Aorta (tissue), 5 donors: Measurements from ENCODE around the gene CFAP61. TPM values are rescaled to one million over a fixed set of nuclear protein-coding genes. Genes with fewer than 3 reads are reported as not detected.
A peak's percentile ranks its signal among the peaks of the same experiment; 100 is the strongest.

Experiments
- ATAC-seq: fragments of 200-7000 bp; cut with Tn5 transposase; one replicate; pipeline ENCODE4 v1.9.1; 2022; ENCODE audit warnings: moderate library complexity; ENCODE audit not compliant: low FRiP score
- DNase-seq, 2 donors: peaks; one replicate each; pipeline ENCODE4 v3.0.0-alpha.2; 2020
- H3K27ac ChIP-seq, 2 donors: one replicate each; pipeline ENCODE4 v1.5.1; 2013; ENCODE audit warnings: low read length in 2 of 2, mild to moderate bottlenecking in 2 of 2, moderate library complexity in 2 of 2, control low read depth in 1 of 2, inconsistent platforms in 1 of 2, low read depth in 1 of 2
- H3K27me3 ChIP-seq, 2 donors: one replicate each; pipeline ENCODE4 v1.6.1; 2013; ENCODE audit warnings: control low read depth in 1 of 2, low read length in 1 of 2, mild to moderate bottlenecking in 1 of 2, moderate library complexity in 1 of 2; ENCODE audit not compliant: insufficient read depth in 2 of 2, control insufficient read depth in 1 of 2
- H3K36me3 ChIP-seq, 2 donors: one replicate each; pipeline ENCODE4 v1.6.1; 2013; ENCODE audit warnings: control low read depth in 1 of 2, low read length in 1 of 2, mild to moderate bottlenecking in 1 of 2; ENCODE audit not compliant: insufficient read depth in 2 of 2, control insufficient read depth in 1 of 2
- H3K4me1 ChIP-seq, 2 donors: one replicate each; pipeline ENCODE4 v1.6.1; 2013; ENCODE audit warnings: low read length in 2 of 2, control low read depth in 1 of 2, mild to moderate bottlenecking in 1 of 2, moderate library complexity in 1 of 2; ENCODE audit not compliant: insufficient read depth in 2 of 2, control insufficient read depth in 1 of 2
- H3K4me3 ChIP-seq, 2 donors: one replicate each; pipeline ENCODE4 v1.5.1; 2013; ENCODE audit warnings: low read length in 2 of 2, control low read depth in 1 of 2, mild to moderate bottlenecking in 1 of 2
- H3K9me3 ChIP-seq: one replicate; pipeline ENCODE4 v1.6.1; 2013; ENCODE audit warnings: mild to moderate bottlenecking, low read length; ENCODE audit not compliant: control insufficient read depth
- WGBS, 2 donors: extraction: QIAGEN DNeasy Blood & Tissue Kit; methylation state at CpG; one replicate each; pipeline ENCODE4 v1.1.7; 2013; 5-methylcytosine and 5-hydroxymethylcytosine counted together
- intact Hi-C, 2 donors: fragments of 100-400 bp; cut with DNase I; formaldehyde crosslinking; loops; one replicate each; pipeline versions ENCODE4 v1.14.2 to v1.15.0; 2022
- polyA plus RNA-seq, 2 donors: library from polyadenylated mRNA; stranded (reverse); fragments of 200-250 nt; gene quantifications; one replicate each; pipeline ENCODE4 v1.2.3, GENCODE V29; 2013
- total RNA-seq, 2 donors: library from RNA; stranded (reverse); fragmentation: NEBNext Ultra II Directional; extraction: Animal tissue kit (Norgen Biotek cat#: 25700); gene quantifications; one replicate each; pipeline ENCODE4 v1.2.1, GENCODE V29; 2021
- donor health status: healthy with polysubstance abuse.
- donor health status: Bipolar disorder and iron deficiency.
- donor health status: DM: no; HTN: no; CAD: no.
- donor health status: DM: no; HTN: no; CAD: no.
- donor health status: DM: yes; HTN: yes; CAD: no.

The CFAP61 gene
- total and polyA plus RNA-seq, 4 donors, result 0.18 to 2.0 (median 0.91) TPM; not detected in 1

DNA sequence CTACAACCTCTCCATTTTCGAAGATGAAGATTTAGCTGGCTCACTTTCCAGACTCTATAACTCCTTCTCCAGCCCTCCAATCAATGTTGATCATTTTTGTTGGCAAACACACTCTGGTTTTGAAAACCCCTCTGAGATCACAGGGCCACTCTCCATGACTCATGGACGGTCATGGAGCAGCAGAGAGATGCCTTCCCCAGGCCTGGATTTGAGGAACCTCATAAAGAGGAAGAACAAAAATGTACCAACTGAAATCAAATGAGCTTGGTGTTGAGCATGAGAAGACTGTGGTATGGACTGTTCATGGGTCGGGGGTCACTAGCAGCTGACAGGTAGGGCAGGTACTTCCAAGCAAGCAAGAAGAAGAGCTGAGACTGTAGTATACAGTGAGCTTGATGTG lies 202.8 kb downstream of the CFAP61 start:
- Histone ChIP-seq H3K4me1 (no peaks in the 10 kb centered on the region), H3K27ac (no peak overlapping the region), H3K27me3 (no peaks in the 10 kb centered on the region), H3K4me3 (no peak overlapping the region), H3K9me3 (peaks cover 1% of the 10 kb centered on the region), H3K36me3 (no peaks in the 10 kb centered on the region)
- ATAC-seq (no peak), DNase-seq (peak in 1 of 2 donors; percentile 67)
- intact Hi-C loops, result loop anchor here in 1 of 2 donors (10.0 kb wide), 1 partner anchor 60 kb away; no protein-coding TSS in a partner anchor
- 58 to 60% methylated on average over 3 of the region's 3 CpGs for WGBS, 2 donors

DNA sequence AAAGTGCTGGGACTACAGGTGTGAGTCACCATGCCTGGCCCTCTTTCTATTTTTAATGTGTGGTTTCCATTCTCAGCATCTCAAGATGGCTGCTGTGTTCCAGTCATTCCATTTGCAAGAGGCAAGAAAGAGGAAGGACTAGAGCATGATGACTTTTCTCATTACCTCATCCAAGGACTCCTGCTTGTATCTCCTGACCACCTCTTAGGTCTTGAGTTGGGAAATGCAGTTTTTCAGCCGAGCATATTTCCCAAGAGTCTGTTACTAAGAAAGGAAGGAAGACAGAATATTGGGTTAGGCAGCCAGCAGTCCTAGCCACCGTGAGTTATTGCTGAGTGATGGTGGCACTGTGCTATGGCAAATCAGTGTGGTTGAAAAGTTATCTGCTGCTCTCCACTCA lies 207.2 kb downstream of the CFAP61 start:
- intact Hi-C loops, result loop anchor here in 1 of 2 donors (10.0 kb wide), 1 partner anchor 55 kb away; no protein-coding TSS in a partner anchor
- H3K27me3 ChIP-seq, result no peaks in the 10 kb centered on the region
- DNase-seq, result no peak
- no peaks in the 10 kb centered on the region for H3K4me1 ChIP-seq
- 39 to 57% methylated on average over 2 of the region's 2 CpGs for WGBS, 2 donors
- no peak overlapping the region for H3K27ac ChIP-seq
- no peak for ATAC-seq
- H3K9me3 ChIP-seq, result peaks cover 1% of the 10 kb centered on the region
- H3K4me3 ChIP-seq, result no peak overlapping the region
- H3K36me3 ChIP-seq, result no peaks in the 10 kb centered on the region

DNA sequence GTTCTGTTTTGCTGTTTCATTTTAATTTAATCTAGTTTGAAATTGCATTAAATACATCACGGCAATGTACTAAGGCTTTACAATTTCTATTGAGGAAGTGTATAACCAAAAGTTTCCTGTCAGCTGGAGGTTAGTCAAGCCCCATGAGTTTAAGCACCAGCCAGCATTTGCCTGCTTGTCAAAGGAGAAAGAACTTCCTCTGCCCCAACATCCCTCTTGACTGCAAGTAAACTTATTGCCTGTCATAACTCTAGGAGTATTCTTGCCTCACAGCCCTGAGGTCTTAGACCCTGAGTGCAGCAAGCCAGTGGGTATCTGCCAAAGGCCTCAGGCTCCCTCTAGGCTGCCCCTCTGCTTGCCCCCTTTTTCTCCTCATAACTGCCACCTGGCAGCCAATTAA lies 208.8 kb downstream of the CFAP61 start:
- H3K4me1 ChIP-seq, result no peaks in the 10 kb centered on the region
- H3K27ac ChIP-seq, result no peak overlapping the region
- no peaks in the 10 kb centered on the region for H3K36me3 ChIP-seq
- no peak for ATAC-seq
- WGBS, 2 donors, result 71 to 74% methylated on average over 1 of the region's 1 CpG
- no peaks in the 10 kb centered on the region for H3K27me3 ChIP-seq
- DNase-seq, result no peak
- intact Hi-C loops, result no loop called here
- no peak overlapping the region for H3K4me3 ChIP-seq
- no peaks in the 10 kb centered on the region for H3K9me3 ChIP-seq

DNA sequence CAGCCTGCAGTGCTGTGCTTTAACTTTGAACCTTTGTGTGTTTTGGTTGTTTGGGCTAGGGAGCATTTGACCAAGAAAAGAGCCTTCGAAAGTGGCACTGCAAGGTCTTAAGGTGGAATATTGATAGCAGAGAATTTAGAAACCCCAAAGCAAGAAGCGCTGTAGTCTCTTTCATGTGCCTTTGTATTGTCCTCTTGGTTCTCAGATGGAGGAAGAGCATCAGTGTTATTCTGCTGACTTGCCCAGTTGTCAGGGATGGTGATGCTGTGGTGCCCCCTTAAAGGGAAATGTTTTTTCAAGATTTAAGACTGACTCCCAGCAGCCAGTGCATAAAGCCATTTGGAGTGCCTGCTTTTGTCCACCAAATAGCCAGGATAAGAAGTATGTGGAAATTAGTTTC lies 212.9 kb downstream of the CFAP61 start:
- Histone ChIP-seq H3K36me3 (no peaks in the 10 kb centered on the region), H3K4me3 (no peak overlapping the region), H3K27me3 (no peaks in the 10 kb centered on the region), H3K4me1 (no peaks in the 10 kb centered on the region), H3K9me3 (no peaks in the 10 kb centered on the region), H3K27ac (no peak overlapping the region)
- 49 to 53% methylated on average over 2 of the region's 2 CpGs for WGBS, 2 donors
- DNase-seq (no peak), ATAC-seq (no peak)
- intact Hi-C loops, result no loop called here

DNA sequence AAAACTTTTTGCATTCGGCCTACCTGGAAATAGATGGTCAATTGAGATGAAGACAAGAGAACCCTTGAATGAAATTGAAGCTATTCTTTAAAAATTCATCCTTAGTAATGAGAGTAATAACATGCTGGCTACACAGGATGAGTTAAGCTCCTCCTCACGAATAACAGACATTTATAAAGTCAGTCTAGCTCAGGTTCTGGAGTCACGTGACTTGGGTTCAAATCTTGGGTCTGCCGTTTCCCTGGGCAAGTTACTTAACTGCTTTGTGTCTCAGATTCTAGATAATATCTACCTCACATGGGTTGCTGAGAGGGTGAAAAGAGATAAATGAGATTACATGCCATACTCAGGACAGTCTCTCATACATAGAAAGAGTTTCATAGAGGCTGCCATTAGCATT lies 214.2 kb downstream of the CFAP61 start:
- no peaks in the 10 kb centered on the region for H3K4me1 ChIP-seq
- no peak for DNase-seq
- no peaks in the 10 kb centered on the region for H3K36me3 ChIP-seq
- H3K27me3 ChIP-seq, result no peaks in the 10 kb centered on the region
- ATAC-seq, result no peak
- WGBS, 2 donors, result 80 to 86% methylated on average over 4 of the region's 4 CpGs
- no peak overlapping the region for H3K4me3 ChIP-seq
- H3K9me3 ChIP-seq, result no peaks in the 10 kb centered on the region
- no peak overlapping the region for H3K27ac ChIP-seq
- intact Hi-C loops, result no loop called here

DNA sequence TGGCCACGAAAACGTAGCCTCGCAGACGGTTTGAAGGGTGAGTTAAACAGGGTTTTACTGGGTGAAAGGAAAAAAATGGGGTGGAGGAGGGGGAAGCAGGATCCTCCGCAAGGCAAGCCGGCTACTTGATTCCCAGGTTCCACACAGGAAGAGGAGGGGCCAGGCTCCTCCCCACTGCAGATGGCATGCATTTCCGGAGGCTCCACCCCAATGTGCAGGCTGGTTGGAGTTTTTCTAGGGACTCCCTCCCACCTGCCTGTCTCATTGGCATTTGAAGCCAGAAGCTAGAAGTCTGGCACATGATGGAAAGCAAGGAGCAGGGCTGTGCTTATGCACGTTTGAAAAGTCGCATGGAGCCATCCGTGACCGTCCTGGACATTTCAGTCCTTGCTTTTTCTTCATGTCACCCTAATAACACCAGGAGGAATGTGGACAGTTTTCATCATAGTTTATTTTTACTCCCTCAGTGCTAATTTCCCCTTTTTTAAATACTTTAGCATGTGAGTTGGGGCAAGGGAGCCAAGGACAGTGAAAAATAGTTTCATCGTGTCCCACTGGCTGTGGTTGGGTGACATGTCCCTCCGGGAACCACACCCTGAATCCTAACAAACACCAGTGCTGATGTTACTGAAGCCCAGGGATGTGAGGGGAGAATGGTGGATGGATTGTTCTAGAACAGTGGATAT lies 215.5 kb downstream of the CFAP61 start:
- Histone ChIP-seq H3K4me1 (no peaks in the 10 kb centered on the region), H3K36me3 (no peaks in the 10 kb centered on the region), H3K9me3 (no peaks in the 10 kb centered on the region), H3K4me3 (no peak overlapping the region), H3K27ac (no peak overlapping the region), H3K27me3 (no peaks in the 10 kb centered on the region)
- ATAC-seq, result no peak
- peak in 1 of 2 donors; percentile 64 for DNase-seq
- 61 to 68% methylated on average over 13 of the region's 13 CpGs for WGBS, 2 donors
- intact Hi-C loops, result no loop called here

DNA sequence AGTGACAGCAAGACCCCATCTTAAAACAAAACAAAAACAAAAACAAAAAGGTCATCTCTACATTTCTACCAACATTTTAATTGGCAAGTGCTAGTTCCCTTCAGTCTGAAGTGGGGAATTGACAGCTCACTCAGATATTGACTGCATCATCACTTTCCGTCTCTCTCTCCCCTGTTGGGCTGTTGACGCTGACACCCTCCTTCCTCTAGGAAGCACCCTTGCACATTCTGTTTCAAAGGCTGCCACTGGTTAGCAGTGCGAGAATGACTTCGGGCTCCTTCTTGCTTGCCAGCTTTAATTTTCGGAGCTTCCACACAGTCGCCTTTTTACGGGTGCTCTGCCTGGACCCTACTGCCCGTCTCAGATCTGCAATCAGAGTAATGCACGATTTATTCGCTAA lies 218.9 kb downstream of the CFAP61 start:
- ATAC-seq (no peak), DNase-seq (no peak)
- Histone ChIP-seq H3K4me1 (no peaks in the 10 kb centered on the region), H3K27ac (no peak overlapping the region), H3K9me3 (peaks cover 2% of the 10 kb centered on the region), H3K4me3 (no peak overlapping the region), H3K36me3 (no peaks in the 10 kb centered on the region), H3K27me3 (no peaks in the 10 kb centered on the region)
- WGBS, 2 donors, result 74 to 79% methylated on average over 10 of the region's 10 CpGs
- intact Hi-C loops, result no loop called here

DNA sequence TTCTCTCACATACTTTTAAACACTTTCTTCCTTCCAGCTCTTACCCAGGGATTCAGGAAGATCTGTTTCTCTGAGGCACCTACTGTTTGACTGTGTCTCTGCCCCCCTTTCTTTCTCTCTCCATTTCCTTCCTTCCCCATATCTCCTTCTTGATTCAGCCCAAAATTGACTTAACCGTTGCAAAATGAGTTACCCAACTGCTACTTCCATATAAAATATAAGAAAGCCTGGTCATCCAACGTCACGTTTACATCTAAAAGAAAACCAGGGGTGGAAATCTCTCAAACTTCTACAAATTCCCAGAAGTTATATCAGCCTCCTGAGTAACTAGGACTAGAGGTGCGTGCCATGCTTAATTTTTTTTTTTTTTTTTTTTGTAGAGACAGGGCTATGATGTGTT lies 220.4 kb downstream of the CFAP61 start:
- no peak for ATAC-seq
- 82 to 88% methylated on average over 4 of the region's 4 CpGs for WGBS, 2 donors
- Histone ChIP-seq H3K36me3 (no peaks in the 10 kb centered on the region), H3K27ac (no peak overlapping the region), H3K27me3 (peaks cover 0 to 3% of the 10 kb centered on the region in 2 donors), H3K4me1 (no peaks in the 10 kb centered on the region), H3K4me3 (no peak overlapping the region), H3K9me3 (peaks cover 2% of the 10 kb centered on the region)
- intact Hi-C loops, result no loop called here
- DNase-seq, result no peak

DNA sequence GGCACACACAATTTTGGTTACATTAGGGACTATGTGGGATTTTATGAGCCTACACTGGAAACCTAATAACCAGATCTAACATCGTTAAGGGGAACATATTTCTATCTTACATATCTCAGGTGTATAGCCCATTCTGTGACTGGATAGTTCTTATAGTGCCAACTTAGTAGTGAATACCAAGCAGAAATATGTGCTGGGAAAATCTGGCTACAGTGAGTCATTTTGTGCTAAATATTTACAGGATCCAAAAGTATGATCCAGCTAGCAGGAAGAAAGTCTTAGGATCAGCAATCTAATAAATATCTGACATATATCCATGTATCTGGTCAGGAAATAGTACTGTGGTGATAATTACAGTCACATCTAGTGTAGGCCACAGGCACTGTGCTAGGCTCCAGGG lies 221.0 kb downstream of the CFAP61 start:
- peaks cover 0 to 3% of the 10 kb centered on the region in 2 donors for H3K27me3 ChIP-seq

More for the DNA sequence above, 221.0 kb downstream of the CFAP61 start:
- no peaks in the 10 kb centered on the region for H3K4me1 ChIP-seq
- DNase-seq (no peak), ATAC-seq (no peak)
- H3K36me3 ChIP-seq, result no peaks in the 10 kb centered on the region
- H3K9me3 ChIP-seq, result peaks cover 2% of the 10 kb centered on the region
- no peak overlapping the region for H3K27ac ChIP-seq
- H3K4me3 ChIP-seq, result no peak overlapping the region
- intact Hi-C loops, result no loop called here
- WGBS, 2 donors, result 97% methylated on average over 1 of the region's 1 CpG
